H9 (cell line): ENCODE measurements around the gene CNTN2. TPM values are rescaled to one million over a fixed set of nuclear protein-coding genes. Genes with fewer than 3 reads are reported as not detected.

Experiments used
- DNase-seq: peaks from one replicate; pipeline ENCODE4 v3.0.0-alpha.2; 2017
- H2AFZ ChIP-seq: one replicate; pipeline ENCODE4 v1.6.1; 2013; ENCODE audit warnings: mild to moderate bottlenecking, low read length, control low read depth, moderate library complexity
- H2AK5ac ChIP-seq: 2 replicates; pipeline ENCODE4 v1.6.1; 2013; ENCODE audit warnings: low read length, control low read depth, mixed read lengths; ENCODE audit not compliant: insufficient read length
- H2BK120ac ChIP-seq: one replicate; pipeline ENCODE4 v1.6.1; 2013; ENCODE audit warnings: low read depth, mild to moderate bottlenecking, low read length, control low read depth, inconsistent platforms; ENCODE audit not compliant: poor library complexity, severe bottlenecking
- H2BK12ac ChIP-seq: 2 replicates; pipeline ENCODE4 v1.6.1; 2013; ENCODE audit warnings: low read length, control low read depth, mixed read lengths, low read depth; ENCODE audit not compliant: insufficient read length
- H2BK15ac ChIP-seq: 2 replicates; pipeline ENCODE4 v1.6.1; 2013; ENCODE audit warnings: low read depth, low read length, control low read depth
- H2BK20ac ChIP-seq: one replicate; pipeline ENCODE4 v1.6.1; 2013; ENCODE audit warnings: low read depth, mild to moderate bottlenecking, low read length, control low read depth, inconsistent platforms; ENCODE audit not compliant: poor library complexity, severe bottlenecking
- H2BK5ac ChIP-seq: 2 replicates; pipeline ENCODE4 v1.6.1; 2013; ENCODE audit warnings: low read length, control low read depth, mixed read lengths; ENCODE audit not compliant: insufficient read length
- H3K14ac ChIP-seq: 2 replicates; pipeline ENCODE4 v1.6.1; 2013; ENCODE audit warnings: low read length, control low read depth; ENCODE audit not compliant: insufficient read depth
- H3K18ac ChIP-seq: 2 replicates; pipeline ENCODE4 v1.6.1; 2013; ENCODE audit warnings: low read depth, mild to moderate bottlenecking, mixed read lengths, low read length, control low read depth; ENCODE audit not compliant: insufficient read length
- H3K23ac ChIP-seq: 2 replicates; pipeline ENCODE4 v1.6.1; 2013; ENCODE audit warnings: low read length, control low read depth, mixed read lengths, low read depth; ENCODE audit not compliant: insufficient read length
- H3K23me2 ChIP-seq: 2 replicates; pipeline ENCODE4 v1.6.1; 2013; ENCODE audit warnings: low read depth, mild to moderate bottlenecking, mixed read lengths, low read length, control low read depth; ENCODE audit not compliant: insufficient read length, poor library complexity, severe bottlenecking
- H3K27ac ChIP-seq: 2 replicates; pipeline ENCODE4 v1.5.1; 2013; ENCODE audit warnings: low read length, control low read depth, mixed read lengths, low read depth; ENCODE audit not compliant: insufficient read length
- H3K27me3 ChIP-seq: 2 replicates; pipeline ENCODE4 v1.6.1; 2013; ENCODE audit warnings: low read length, control low read depth, inconsistent platforms; ENCODE audit not compliant: insufficient read depth
- H3K4ac ChIP-seq: 2 replicates; pipeline ENCODE4 v1.6.1; 2013; ENCODE audit warnings: low read depth, mild to moderate bottlenecking, control low read depth, inconsistent platforms, low read length, moderate library complexity
- H3K4me1 ChIP-seq: 2 replicates; pipeline ENCODE4 v1.6.1; 2013; ENCODE audit warnings: low read length, control low read depth, inconsistent platforms; ENCODE audit not compliant: insufficient read depth
- H3K4me2 ChIP-seq: 2 replicates; pipeline ENCODE4 v1.6.1; 2013; ENCODE audit warnings: low read length, control low read depth, mixed read lengths; ENCODE audit not compliant: insufficient read length, insufficient read depth
- H3K56ac ChIP-seq: 2 replicates; pipeline ENCODE4 v1.6.1; 2013; ENCODE audit warnings: low read depth, mild to moderate bottlenecking, mixed read lengths, low read length, control low read depth; ENCODE audit not compliant: insufficient read length
- H3K79me1 ChIP-seq: 2 replicates; pipeline ENCODE4 v1.6.1; 2013; ENCODE audit warnings: low read depth, mild to moderate bottlenecking, moderate library complexity, low read length, control low read depth, inconsistent platforms; ENCODE audit not compliant: insufficient read depth, poor library complexity, severe bottlenecking
- H3K79me2 ChIP-seq: 2 replicates; pipeline ENCODE4 v1.6.1; 2013; ENCODE audit warnings: low read length, control low read depth, inconsistent platforms; ENCODE audit not compliant: insufficient read depth
- H3K9ac ChIP-seq: 2 replicates; pipeline ENCODE4 v1.6.1; 2013; ENCODE audit warnings: low read length, control low read depth, mixed read lengths; ENCODE audit not compliant: insufficient read length; ENCODE audit errors: extremely low read depth
- H3K9me3 ChIP-seq: one replicate; pipeline ENCODE4 v1.6.1; 2013; ENCODE audit warnings: low read depth, low read length, inconsistent platforms; ENCODE audit not compliant: control insufficient read depth
- H3T11ph ChIP-seq: one replicate; pipeline ENCODE4 v1.6.1; 2013; ENCODE audit warnings: mild to moderate bottlenecking, low read length, control low read depth, inconsistent platforms
- H4K20me1 ChIP-seq: one replicate; pipeline ENCODE4 v1.6.1; 2013; ENCODE audit not compliant: control insufficient read depth, insufficient read length, insufficient read depth
- H4K5ac ChIP-seq: 2 replicates; pipeline ENCODE4 v1.6.1; 2013; ENCODE audit warnings: low read depth, mild to moderate bottlenecking, mixed read lengths, low read length, control low read depth; ENCODE audit not compliant: insufficient read length
- H4K8ac ChIP-seq: replicated peaks from 2 replicates; pipeline ENCODE4 v1.6.1; 2013; ENCODE audit warnings: low read length, control low read depth, mixed read lengths, low read depth; ENCODE audit not compliant: insufficient read length
- H4K91ac ChIP-seq: 2 replicates; pipeline ENCODE4 v1.6.1; 2013; ENCODE audit warnings: low read depth, mild to moderate bottlenecking, moderate library complexity, mixed read lengths, low read length, control low read depth; ENCODE audit not compliant: insufficient read length
- H3K27ac Mint-ChIP-seq, 3 experiments: 2 replicates in 2 of 3; 3 replicates in 1 of 3; pipeline ENCODE4 v1.8.0; 2020 to 2021; ENCODE audit warnings: mixed read lengths in 3 of 3, mild to moderate bottlenecking in 1 of 3, moderate library complexity in 1 of 3
- H3K27me3 Mint-ChIP-seq: 2 replicates; pipeline ENCODE4 v1.8.0; 2021; ENCODE audit warnings: low read depth, mild to moderate bottlenecking, moderate library complexity, mixed read lengths
- H3K36me3 Mint-ChIP-seq, 3 experiments: 2 replicates in 2 of 3; 3 replicates in 1 of 3; pipeline ENCODE4 v1.8.0; 2020 to 2021; ENCODE audit warnings: low read depth in 3 of 3, mixed read lengths in 3 of 3; ENCODE audit not compliant: insufficient read depth in 1 of 3
- H3K4me1 Mint-ChIP-seq, 2 experiments: 2 replicates each; pipeline ENCODE4 v1.8.0; 2020; ENCODE audit warnings: mixed read lengths in 2 of 2
- H3K4me3 Mint-ChIP-seq, 2 experiments: 2 replicates in 1 of 2; 3 replicates in 1 of 2; pipeline ENCODE4 v1.8.0; 2020 to 2021; ENCODE audit warnings: mild to moderate bottlenecking in 2 of 2, mixed read lengths in 2 of 2, moderate library complexity in 1 of 2
- H3K9me3 Mint-ChIP-seq, 2 experiments: 2 replicates in 1 of 2; 3 replicates in 1 of 2; pipeline ENCODE4 v1.8.0; 2020; ENCODE audit warnings: mild to moderate bottlenecking in 2 of 2, mixed read lengths in 2 of 2, moderate library complexity in 1 of 2
- total RNA-seq: library from RNA; stranded (reverse); gene quantifications from 2 replicates; pipeline ENCODE4 v1.2.1, GENCODE V29; 2021
- TF ChIP-seq, protein P1 (sequence below): fragments of 200-600 bp; sonication (generic); conservative IDR thresholded peaks from 3 replicates; pipeline ENCODE4 v1.8.0; 2021; ENCODE audit warnings: antibody characterized with exemption, mild to moderate bottlenecking

The CNTN2 gene
- total RNA-seq, 1 experiment from 2014 or later = 0.42 TPM

DNA sequence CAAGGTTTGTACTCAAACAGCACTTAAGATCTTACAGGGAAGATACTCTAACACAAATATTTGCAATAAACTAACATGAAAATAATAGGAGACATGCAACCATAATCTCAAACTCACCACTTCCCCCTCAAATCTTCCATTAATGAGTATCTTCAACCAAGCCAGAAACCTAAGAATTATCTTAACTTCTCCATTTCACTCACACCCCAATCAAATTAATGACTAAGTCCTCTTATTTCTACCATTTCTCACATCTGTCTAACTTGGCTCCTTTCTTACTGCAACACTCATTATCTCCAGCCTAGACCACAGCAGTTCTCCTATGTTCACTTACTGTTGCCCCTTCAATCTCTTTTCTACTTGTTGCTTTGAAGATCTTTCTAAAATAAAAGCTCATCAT, 68.3 kb downstream of the CNTN2 start:
- Histone ChIP-seq H4K91ac (no peak overlapping the region), H3K4ac (no peak overlapping the region)
- H3K27ac Mint-ChIP-seq = no peak overlapping the region

More for the DNA sequence above, 68.3 kb downstream of the CNTN2 start:
- no peak overlapping the region for H2BK20ac ChIP-seq
- Mint-ChIP-seq H3K36me3 (peaks cover 6 to 40% (median 30%) of the 10 kb centered on the region in 3 experiments; a peak in 6 of 7 replicates), H3K9me3 (no peaks in the 10 kb centered on the region), H3K27me3 (no peaks in the 10 kb centered on the region), H3K4me3 (no peak overlapping the region), H3K4me1 (no peaks in the 10 kb centered on the region)
- H4K20me1 ChIP-seq = no peaks in the 10 kb centered on the region
- no peak overlapping the region for H3K18ac ChIP-seq
- TF ChIP-seq, protein P1, sequence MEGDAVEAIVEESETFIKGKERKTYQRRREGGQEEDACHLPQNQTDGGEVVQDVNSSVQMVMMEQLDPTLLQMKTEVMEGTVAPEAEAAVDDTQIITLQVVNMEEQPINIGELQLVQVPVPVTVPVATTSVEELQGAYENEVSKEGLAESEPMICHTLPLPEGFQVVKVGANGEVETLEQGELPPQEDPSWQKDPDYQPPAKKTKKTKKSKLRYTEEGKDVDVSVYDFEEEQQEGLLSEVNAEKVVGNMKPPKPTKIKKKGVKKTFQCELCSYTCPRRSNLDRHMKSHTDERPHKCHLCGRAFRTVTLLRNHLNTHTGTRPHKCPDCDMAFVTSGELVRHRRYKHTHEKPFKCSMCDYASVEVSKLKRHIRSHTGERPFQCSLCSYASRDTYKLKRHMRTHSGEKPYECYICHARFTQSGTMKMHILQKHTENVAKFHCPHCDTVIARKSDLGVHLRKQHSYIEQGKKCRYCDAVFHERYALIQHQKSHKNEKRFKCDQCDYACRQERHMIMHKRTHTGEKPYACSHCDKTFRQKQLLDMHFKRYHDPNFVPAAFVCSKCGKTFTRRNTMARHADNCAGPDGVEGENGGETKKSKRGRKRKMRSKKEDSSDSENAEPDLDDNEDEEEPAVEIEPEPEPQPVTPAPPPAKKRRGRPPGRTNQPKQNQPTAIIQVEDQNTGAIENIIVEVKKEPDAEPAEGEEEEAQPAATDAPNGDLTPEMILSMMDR = no peak
- H2AK5ac ChIP-seq = no peak overlapping the region
- no peaks in the 10 kb centered on the region for H3K27me3 ChIP-seq
- no peaks in the 10 kb centered on the region for H3K79me2 ChIP-seq
- H2BK15ac ChIP-seq = no peak overlapping the region
- no peak overlapping the region for H4K5ac ChIP-seq
- DNase-seq = no peak
- no peak overlapping the region for H3K4me2 ChIP-seq
- no peak overlapping the region for H3T11ph ChIP-seq
- H2AFZ ChIP-seq = no peak overlapping the region
- H3K14ac ChIP-seq = no peak overlapping the region
- H3K23me2 ChIP-seq = no peaks in the 10 kb centered on the region
- no peak overlapping the region for H4K8ac ChIP-seq
- H3K9ac ChIP-seq = no peak overlapping the region
- H3K27ac ChIP-seq = no peak overlapping the region
- no peak overlapping the region for H3K23ac ChIP-seq
- no peaks in the 10 kb centered on the region for H3K4me1 ChIP-seq
- H2BK120ac ChIP-seq = no peak overlapping the region
- H3K79me1 ChIP-seq = no peaks in the 10 kb centered on the region
- no peak overlapping the region for H3K56ac ChIP-seq
- H2BK5ac ChIP-seq = no peak overlapping the region
- no peak overlapping the region for H2BK12ac ChIP-seq
- no peaks in the 10 kb centered on the region for H3K9me3 ChIP-seq
